GM18499 (cell line): Measurements from ENCODE around the gene EGR1.
"Not testable (repeated sequence)": the region's sequence is repeated elsewhere in the genome, so short reads cannot be mapped to it uniquely, and the experiment has no call there.

ENCODE experiments used
- ATAC-seq: cut with Tn5 transposase; IDR thresholded peaks from one replicate; pipeline ENCODE4 v1.9.1; 2021; ENCODE audit warnings: moderate number of reproducible peaks; ENCODE audit not compliant: insufficient read depth, unreplicated experiment

EGR1 gene

DNA sequence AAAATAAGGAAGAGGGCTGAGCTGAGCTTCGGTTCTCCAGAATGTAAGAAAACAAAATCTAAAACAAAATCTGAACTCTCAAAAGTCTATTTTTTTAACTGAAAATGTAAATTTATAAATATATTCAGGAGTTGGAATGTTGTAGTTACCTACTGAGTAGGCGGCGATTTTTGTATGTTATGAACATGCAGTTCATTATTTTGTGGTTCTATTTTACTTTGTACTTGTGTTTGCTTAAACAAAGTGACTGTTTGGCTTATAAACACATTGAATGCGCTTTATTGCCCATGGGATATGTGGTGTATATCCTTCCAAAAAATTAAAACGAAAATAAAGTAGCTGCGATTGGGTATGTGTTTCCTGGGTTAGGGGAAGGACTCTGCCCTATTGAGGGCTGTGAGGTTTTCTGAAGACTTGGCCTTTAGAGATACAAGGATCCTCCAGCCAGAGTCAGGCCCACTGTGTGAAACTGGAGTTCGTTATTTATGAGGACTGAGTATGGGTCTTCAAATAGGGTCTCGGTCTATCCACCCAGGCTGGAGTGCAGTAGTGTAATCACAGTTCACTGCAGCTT lies 3.8 kb downstream of the EGR1 start:
- no peak for ATAC-seq

DNA sequence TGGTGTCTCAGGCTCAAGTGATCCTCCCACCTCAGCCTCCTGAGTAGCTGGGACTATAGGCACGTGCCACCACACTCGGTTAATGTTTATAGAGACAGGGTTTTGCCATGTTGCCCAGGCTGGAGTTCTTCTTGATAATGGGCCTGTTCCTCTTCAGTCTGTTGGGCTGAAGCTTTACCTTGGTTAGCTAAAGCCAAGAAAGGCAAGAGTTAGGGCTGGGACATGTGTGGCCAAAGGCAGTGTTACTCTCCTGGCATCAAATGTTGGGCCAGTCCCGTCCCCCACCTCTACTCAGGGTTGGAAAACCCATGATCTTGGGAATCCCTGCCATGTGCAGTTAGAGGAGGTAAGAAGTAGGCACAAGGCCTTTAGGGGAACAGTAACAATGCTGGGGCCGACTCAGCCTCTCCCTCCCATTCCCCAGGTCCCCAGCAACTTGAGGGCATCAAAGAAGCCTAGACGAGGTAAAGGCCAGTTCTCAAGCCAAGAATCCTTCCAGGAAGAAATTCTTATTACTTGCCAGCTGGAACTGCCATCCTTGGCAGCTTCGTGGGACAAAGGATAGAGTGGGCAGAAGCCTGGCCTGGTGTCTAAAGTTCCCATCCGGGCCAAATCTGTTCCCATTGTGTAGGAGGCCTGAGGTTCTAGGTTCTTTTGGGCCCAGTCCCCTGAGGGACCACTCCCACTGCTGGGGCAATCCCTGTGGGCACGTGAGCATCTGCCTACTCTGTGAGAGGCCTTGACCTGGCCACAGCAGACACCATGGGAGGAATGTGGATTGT lies 4.5 kb downstream of the EGR1 start:
- no peak for ATAC-seq

DNA sequence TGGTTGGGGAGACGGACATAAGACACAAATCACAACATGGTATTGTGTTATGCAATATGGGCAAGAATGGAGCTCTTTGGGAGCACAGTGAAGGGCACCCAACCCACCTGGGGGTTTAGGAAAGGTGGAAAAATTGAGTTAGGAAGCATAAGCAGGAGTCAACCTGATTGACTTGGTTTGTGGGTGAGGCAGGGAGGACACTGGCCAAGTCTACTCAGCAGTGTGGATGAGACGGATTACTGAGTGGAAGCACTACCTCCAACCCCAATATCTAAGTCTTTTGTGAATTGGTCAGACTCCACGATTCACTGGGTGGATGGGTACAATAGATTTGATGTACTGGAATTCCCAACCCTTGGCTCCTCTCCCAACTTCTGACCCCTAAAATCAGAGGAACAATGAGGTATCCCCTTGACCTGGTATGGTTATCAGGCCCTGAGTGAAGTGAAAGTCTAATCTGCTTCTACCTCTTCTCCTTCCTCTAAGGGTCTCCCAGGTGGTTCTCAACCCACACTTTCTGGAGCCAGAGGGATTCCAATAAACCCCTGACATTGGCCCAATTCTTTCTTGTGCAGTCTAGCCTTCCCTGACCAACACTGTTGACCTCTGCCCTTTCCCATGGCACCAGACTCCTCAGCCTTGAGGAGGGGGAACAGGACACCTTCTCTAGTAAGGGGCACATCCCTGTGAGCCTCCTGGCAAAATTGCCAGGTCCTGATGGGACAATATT lies 5.2 kb downstream of the EGR1 start:
- no peak for ATAC-seq

DNA sequence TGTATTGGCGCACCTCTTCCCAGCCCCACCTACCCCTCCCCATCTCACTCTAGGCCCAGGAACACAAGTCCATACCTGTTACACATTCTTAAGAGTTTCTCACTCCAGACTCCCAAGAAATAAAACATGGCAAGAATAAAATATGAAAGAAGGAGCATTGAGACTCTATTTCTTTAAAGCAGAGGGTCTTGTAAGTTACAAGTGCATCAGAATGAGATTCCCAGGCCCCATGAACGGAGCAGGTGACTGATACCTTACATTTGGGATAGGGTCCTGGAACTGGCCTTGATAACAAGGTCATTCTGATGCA lies 5.7 kb downstream of the EGR1 start:
- ATAC-seq, result no peak

DNA sequence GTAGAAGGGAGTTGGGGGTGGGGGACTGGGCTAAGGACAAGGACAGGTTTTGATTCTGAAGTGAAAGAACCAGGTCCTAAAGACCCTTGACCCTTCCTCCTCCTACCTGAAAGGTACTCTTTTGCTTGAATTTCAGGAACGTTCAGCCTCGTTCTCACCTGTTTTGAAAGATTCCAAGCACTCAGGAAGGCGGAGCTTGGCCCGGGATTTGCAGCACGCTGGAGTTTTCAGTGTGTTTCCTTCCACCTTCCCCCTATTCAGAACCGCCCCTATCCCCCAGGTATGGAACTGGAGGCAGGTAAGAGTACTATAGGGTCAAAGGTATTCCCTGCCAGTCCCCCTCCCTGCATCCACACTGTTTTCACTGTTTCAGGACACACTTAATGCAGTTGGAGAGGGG lies 7.1 kb downstream of the EGR1 start:
- ATAC-seq, result no peak

- not testable (repeated sequence) for ATAC-seq
These were observed 7.9 kb downstream of the EGR1 start for GRCh38 chr5:138473151-138473550.

DNA sequence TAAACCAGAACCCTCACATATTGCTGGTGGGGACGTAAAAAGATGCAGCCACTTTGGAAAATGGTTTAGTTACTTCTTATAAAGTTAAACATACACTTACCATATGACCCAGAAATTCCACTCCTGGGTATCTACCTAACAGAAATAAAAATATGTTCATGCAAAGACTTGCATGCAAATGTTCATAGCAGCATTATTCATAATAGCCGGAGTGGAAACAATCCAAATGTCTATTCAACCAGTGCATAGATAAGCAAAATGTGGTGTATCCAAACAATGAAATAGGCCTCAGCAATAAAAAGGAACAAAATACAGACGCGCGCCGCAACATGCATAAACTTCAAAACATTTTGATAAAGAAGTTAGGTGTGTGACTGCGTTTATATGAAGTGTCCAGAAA lies 11.6 kb downstream of the EGR1 start:
- no peak for ATAC-seq

GRCh38 chr5:138482638-138483037 lies 17.4 kb downstream of the EGR1 start:
- ATAC-seq, result no peak

DNA sequence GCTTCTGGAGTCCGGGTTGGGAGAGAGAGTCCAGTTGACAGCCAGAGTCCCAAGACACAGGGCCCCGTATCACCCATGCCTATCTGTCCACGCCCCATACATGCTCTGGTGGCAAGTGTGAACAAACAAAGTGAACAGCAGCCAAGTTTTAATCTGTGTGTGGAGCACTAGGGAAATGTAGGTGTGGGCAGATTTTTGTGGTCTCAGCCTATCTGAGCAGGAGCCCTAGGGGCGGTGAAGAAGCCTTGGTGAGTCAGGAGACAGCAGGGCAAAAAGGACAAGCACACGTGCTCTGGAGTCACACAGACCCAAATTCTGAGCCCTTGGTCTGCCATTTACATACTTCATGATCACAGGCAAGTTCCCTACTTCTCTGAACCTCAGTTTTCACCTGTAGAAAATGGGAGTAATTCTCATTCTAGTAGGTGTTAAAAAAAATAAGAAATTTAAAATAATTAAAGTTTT lies 23.2 kb downstream of the EGR1 start:
- ATAC-seq, result no peak

DNA sequence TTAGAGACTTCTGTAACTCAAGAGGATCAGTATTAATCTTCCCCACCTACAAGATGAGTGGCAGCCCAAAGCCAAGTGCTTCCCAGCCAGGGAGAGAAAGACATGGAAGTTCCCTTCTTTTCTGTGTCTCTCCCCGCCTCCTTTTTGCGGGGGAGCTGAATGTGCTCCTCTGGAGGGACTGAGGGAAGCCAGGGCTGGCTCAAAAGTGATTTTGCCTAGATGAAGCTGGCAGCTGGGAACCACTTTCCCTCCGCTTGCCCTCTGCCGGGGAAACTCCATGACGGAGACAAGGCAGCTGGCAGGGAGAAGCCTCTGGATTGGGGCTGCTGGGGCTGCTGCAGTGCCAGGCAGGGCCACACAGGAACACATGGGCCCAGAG lies 24.4 kb downstream of the EGR1 start:
- ATAC-seq, result no peak

- ATAC-seq, result no peak
These were observed 25.5 kb downstream of the EGR1 start for GRCh38 chr5:138490648-138491283.

GRCh38 chr5:138491284-138491648 lies 26.0 kb downstream of the EGR1 start:
- ATAC-seq, result no peak

GRCh38 chr5:138491669-138492559 lies 26.6 kb downstream of the EGR1 start:
- ATAC-seq, result no peak

DNA sequence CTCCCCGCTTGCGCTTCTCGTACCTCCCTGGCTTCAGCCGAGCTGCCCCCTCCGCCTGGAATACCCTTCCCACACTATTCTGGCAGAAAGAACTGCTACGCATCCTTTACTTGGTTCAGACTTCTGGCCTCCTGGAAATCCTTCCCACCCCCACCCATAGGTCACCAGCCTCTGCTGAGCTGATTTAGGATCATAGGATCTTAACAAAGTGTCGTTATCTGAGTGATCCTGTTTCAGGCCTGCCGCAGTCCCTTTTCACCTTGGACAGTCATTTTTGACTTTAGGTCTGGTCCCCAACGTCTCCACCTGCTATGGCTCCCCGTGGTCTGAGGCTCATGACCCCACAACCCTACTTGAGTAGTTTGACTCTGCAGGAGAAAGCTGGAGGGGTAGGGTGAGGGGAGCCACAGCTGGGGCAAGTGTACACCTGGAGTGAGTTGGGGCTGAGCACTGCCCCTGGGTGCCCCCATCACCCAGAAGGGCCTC lies 27.3 kb downstream of the EGR1 start:
- no peak for ATAC-seq

DNA sequence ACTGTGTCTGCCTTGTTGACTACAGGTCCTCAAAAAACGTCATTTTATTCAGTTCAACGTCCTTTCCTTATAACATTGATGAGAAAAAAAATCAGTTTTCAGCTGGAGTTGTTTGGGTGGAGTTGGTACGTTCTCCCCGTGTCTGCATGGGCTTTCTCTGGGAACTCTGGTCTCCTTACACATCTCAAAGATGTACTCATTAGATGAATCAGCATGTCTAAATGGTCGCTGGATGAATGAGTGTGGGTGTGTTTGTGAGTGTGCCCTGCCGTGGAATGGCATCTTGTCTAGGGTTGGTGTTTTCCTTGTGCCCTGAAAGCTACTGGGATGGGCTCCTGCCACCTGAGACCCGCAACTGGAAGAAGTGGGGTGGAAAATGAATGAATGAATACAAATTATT lies 30.1 kb downstream of the EGR1 start:
- no peak for ATAC-seq

GRCh38 chr5:138498376-138498775 lies 33.1 kb downstream of the EGR1 start:
- no peak for ATAC-seq

GRCh38 chr5:138502121-138502520 lies 36.8 kb downstream of the EGR1 start:
- no peak for ATAC-seq

GRCh38 chr5:138502521-138502920 lies 37.2 kb downstream of the EGR1 start:
- no peak for ATAC-seq

DNA sequence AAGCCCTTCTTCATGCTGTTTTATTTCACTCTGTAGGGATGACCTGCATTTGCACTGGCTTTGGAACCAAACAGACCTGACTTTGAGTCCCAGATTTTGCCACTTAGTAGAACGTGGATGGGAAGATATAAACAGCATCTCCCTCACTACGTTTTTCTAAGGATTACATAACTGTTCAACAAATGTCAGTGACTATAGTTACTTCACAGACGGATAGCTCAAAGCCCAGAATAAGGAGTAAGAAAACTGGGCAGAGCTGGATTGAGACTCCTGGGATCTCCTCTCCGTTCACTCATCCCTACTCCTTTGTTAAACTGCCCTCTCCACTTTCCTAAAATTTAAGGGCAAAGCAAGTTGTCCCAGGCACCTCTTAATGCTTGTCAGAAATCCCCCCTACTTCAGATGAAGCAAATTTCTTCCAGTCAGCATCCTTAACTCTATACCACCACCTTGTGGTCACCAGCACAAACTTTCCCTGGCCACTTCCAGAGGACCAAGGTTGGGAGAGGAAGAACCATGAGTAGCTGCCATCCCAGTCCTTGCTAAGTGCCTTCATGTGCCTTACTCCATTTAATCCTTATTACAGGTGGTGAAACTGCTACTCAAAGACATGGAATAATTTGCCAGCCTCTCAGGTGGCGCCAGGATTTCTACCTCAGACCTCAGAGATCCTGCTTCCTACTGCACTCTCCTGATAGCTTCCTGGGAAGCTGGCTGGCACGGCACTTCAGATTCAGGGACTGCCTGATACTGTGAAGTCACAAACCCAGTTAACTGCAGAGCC lies 38.4 kb downstream of the EGR1 start:
- ATAC-seq, result no peak
